Thyroid gland (tissue), 4 donors: ENCODE results near the gene HIPK2.

Experiments used
- CTCF ChIP-seq, 6 experiments: fragments of 200-600 bp in 3 of 6; fragments of 450-650 bp in 3 of 6; sonication (generic) in 3 of 6; IDR thresholded peaks; one replicate each; pipeline ENCODE4 v1.5.1; 2016 to 2019; ENCODE audit warnings: antibody characterized with exemption in 6 of 6, mild to moderate bottlenecking in 2 of 6, inconsistent platforms in 1 of 6, moderate library complexity in 1 of 6
- POLR2A ChIP-seq, 2 donors: fragments of 450-650 bp; IDR thresholded peaks; one replicate each; pipeline ENCODE4 v1.6.1; 2017; ENCODE audit warnings: antibody characterized with exemption in 2 of 2, mild to moderate bottlenecking in 2 of 2, moderate library complexity in 1 of 2

- TF ChIP-seq CTCF (IDR thresholded peaks at IDR 0.05) (no peak), POLR2A (IDR thresholded peaks at IDR 0.05) (no peak)
Observed at GRCh38 chr7:139650429-139651100, 127.2 kb downstream of the HIPK2 start.
